ENCODE results near the gene DYDC1.

DNA sequence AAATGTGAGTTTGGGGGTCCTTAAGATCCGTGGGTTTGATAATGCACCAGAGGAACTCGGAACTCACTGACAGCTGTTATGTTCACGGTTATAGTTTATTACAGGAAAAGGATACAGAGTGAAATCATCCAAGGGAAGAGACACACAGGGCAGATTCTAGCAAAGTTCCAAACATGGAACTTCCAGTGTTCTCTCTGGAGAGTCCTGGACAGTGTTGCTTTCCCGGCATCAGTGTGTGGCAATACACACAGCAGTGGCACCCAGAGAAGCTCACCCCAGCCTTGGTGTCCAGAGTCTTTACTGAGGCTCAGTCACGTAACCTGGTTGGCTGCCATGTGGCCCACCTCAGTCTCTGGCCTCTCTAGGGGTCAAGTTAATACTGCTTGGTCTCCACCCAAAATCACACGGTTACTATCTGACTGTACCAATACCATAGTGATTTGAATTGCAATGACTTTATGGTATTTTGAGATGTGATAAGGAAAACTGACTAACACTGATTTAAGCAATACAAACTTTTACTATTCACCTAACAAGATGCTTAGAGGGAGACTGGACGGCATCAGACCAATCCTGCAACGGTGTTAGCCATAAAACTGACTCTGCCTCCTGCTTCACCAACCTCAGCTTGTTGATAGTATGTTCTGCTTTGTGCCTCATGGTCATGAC, 43.7 kb upstream of the DYDC1 start:
- TF ChIP-seq EZH2 (IDR thresholded peaks at IDR 0.05; ENCODE audit: borderline replicate concordance, low read depth, low read length, severe bottlenecking) = no peak
- TF ChIP-seq, protein P1, sequence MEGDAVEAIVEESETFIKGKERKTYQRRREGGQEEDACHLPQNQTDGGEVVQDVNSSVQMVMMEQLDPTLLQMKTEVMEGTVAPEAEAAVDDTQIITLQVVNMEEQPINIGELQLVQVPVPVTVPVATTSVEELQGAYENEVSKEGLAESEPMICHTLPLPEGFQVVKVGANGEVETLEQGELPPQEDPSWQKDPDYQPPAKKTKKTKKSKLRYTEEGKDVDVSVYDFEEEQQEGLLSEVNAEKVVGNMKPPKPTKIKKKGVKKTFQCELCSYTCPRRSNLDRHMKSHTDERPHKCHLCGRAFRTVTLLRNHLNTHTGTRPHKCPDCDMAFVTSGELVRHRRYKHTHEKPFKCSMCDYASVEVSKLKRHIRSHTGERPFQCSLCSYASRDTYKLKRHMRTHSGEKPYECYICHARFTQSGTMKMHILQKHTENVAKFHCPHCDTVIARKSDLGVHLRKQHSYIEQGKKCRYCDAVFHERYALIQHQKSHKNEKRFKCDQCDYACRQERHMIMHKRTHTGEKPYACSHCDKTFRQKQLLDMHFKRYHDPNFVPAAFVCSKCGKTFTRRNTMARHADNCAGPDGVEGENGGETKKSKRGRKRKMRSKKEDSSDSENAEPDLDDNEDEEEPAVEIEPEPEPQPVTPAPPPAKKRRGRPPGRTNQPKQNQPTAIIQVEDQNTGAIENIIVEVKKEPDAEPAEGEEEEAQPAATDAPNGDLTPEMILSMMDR (IDR thresholded peaks at IDR 0.05; ENCODE audit: extremely low read depth in 1 of 2, insufficient read depth in 1 of 2, low read depth in 1 of 2, low read length in 2 of 2) = no peak
- TF ChIP-seq JUN (IDR thresholded peaks at IDR 0.05; ENCODE audit: borderline replicate concordance, insufficient read depth, insufficient read length, low read depth) = no peak
- no peak for TF ChIP-seq POLR2A (IDR thresholded peaks at IDR 0.05; ENCODE audit: low read depth, low read length)
- TF ChIP-seq, protein P2, sequence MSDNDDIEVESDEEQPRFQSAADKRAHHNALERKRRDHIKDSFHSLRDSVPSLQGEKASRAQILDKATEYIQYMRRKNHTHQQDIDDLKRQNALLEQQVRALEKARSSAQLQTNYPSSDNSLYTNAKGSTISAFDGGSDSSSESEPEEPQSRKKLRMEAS (IDR thresholded peaks at IDR 0.05; ENCODE audit: insufficient read depth, insufficient read length) = no peak
- TF ChIP-seq FOS (IDR thresholded peaks at IDR 0.05; ENCODE audit: borderline replicate concordance, insufficient read depth, low read length) = no peak
- TF ChIP-seq POLR2AphosphoS5 (IDR thresholded peaks at IDR 0.05; ENCODE audit: insufficient read depth, low read depth, low read length) = no peak
- TF ChIP-seq MYC (IDR thresholded peaks at IDR 0.05; ENCODE audit: low read depth, low read length) = no peak
- no peak for TF ChIP-seq GATA2 (IDR thresholded peaks at IDR 0.05; ENCODE audit: insufficient read depth, insufficient read length, low read depth, low read length)

All from endothelial cell of umbilical vein (primary cell).